Measurements from ENCODE around the gene RASGRP2. TPM values are rescaled to one million over a fixed set of nuclear protein-coding genes. Genes with fewer than 3 reads are reported as not detected.

Gene RASGRP2
- total RNA-seq, 1 experiment from 2014 or later = not detected

GRCh38 chr11:64692764-64693331 is 51.1 kb downstream of the RASGRP2 start:
- no peaks in the 10 kb centered on the region for H3K4me1 ChIP-seq (ENCODE audit: insufficient read depth, low read length)
- no peak overlapping the region for H3K27ac ChIP-seq (ENCODE audit: low read length)
- TF ChIP-seq CTCF (conservative IDR thresholded peaks at IDR 0.05; ENCODE audit: low read depth, low read length) (no peak), EZH2phosphoT487 (IDR thresholded peaks at IDR 0.05; ENCODE audit: borderline replicate concordance, low read length) (no peak), EZH2 (IDR thresholded peaks at IDR 0.05; ENCODE audit: low read length, unreplicated experiment) (no peak)
- no peak overlapping the region for H3K4me3 ChIP-seq (ENCODE audit: low read length)
- H3K4me2 ChIP-seq (ENCODE audit: low read length) = no peak overlapping the region
- no peaks in the 10 kb centered on the region for H3K9me3 ChIP-seq (ENCODE audit: low read length)
- H3F3A ChIP-seq (ENCODE audit: low read length, unreplicated experiment) = no peaks in the 10 kb centered on the region
- H3K9ac ChIP-seq (ENCODE audit: low read length) = no peak overlapping the region
- H3K36me3 ChIP-seq (ENCODE audit: low read depth, low read length) = no peaks in the 10 kb centered on the region
- DNase-seq (no peak), ATAC-seq (no peak)
- H4K20me1 ChIP-seq (ENCODE audit: low read length) = no peaks in the 10 kb centered on the region
- H3K9me2 ChIP-seq (replicated peaks; ENCODE audit: low read length) = no peaks in the 10 kb centered on the region
- ChIA-PET POLR2A (ENCODE audit: unreplicated experiment) (no interaction called here), CTCF (no interaction called here)
- no peak overlapping the region for H2AFZ ChIP-seq (ENCODE audit: low read length)
- H3K79me2 ChIP-seq (ENCODE audit: low read length) = no peaks in the 10 kb centered on the region
- intact Hi-C loops (cut with micrococcal nuclease) = no loop called here
- peaks cover 58% of the 10 kb centered on the region for H3K27me3 ChIP-seq (ENCODE audit: low read length)
- BruUV-seq (replicated peaks) = no TSS peak

- Histone ChIP-seq H3K9ac (ENCODE audit: low read length) (no peak overlapping the region), H2AFZ (ENCODE audit: low read length) (no peak overlapping the region), H3K79me2 (ENCODE audit: low read length) (no peaks in the 10 kb centered on the region), H3K9me3 (ENCODE audit: low read length) (no peaks in the 10 kb centered on the region), H3K27me3 (ENCODE audit: low read length) (peaks cover 46% of the 10 kb centered on the region), H3K36me3 (ENCODE audit: low read depth, low read length) (no peaks in the 10 kb centered on the region), H3K9me2 (replicated peaks; ENCODE audit: low read length) (no peaks in the 10 kb centered on the region), H3K4me3 (ENCODE audit: low read length) (no peak overlapping the region), H4K20me1 (ENCODE audit: low read length) (no peaks in the 10 kb centered on the region), H3K27ac (ENCODE audit: low read length) (no peak overlapping the region), H3F3A (ENCODE audit: low read length, unreplicated experiment) (no peaks in the 10 kb centered on the region), H3K4me2 (ENCODE audit: low read length) (no peak overlapping the region), H3K4me1 (ENCODE audit: insufficient read depth, low read length) (no peaks in the 10 kb centered on the region)
- ChIA-PET CTCF (interaction anchor here (0.7 kb wide), 1 partner anchor 72 kb away, joined by 5 read pairs; no protein-coding TSS in a partner anchor), POLR2A (ENCODE audit: unreplicated experiment) (no interaction called here)
- ATAC-seq = no peak
- DNase-seq = no peak
- intact Hi-C loops (cut with micrococcal nuclease) = no loop called here
- TF ChIP-seq CTCF (conservative IDR thresholded peaks at IDR 0.05; ENCODE audit: low read depth, low read length) (no peak), EZH2phosphoT487 (IDR thresholded peaks at IDR 0.05; ENCODE audit: borderline replicate concordance, low read length) (no peak), EZH2 (IDR thresholded peaks at IDR 0.05; ENCODE audit: low read length, unreplicated experiment) (no peak)
- no TSS peak for BruUV-seq (replicated peaks)
Measured at GRCh38 chr11:64691543-64691942, 52.4 kb downstream of the RASGRP2 start.

- BruUV-seq (replicated peaks) = no TSS peak
- peaks cover 33% of the 10 kb centered on the region for H3K27me3 ChIP-seq (ENCODE audit: low read length)
- CTCF ChIA-PET = no interaction called here
- no peak overlapping the region for H3K4me2 ChIP-seq (ENCODE audit: low read length)
- no peaks in the 10 kb centered on the region for H3K79me2 ChIP-seq (ENCODE audit: low read length)
- no peak overlapping the region for H3K27ac ChIP-seq (ENCODE audit: low read length)
- H3K36me3 ChIP-seq (ENCODE audit: low read depth, low read length) = no peaks in the 10 kb centered on the region
- H3K4me3 ChIP-seq (ENCODE audit: low read length) = no peak overlapping the region
- H3F3A ChIP-seq (ENCODE audit: low read length, unreplicated experiment) = no peaks in the 10 kb centered on the region
- no peaks in the 10 kb centered on the region for H3K9me3 ChIP-seq (ENCODE audit: low read length)
- no peak overlapping the region for H3K9ac ChIP-seq (ENCODE audit: low read length)
- H3K9me2 ChIP-seq (replicated peaks; ENCODE audit: low read length) = no peaks in the 10 kb centered on the region
- ATAC-seq (no peak), DNase-seq (no peak)
- H4K20me1 ChIP-seq (ENCODE audit: low read length) = no peaks in the 10 kb centered on the region
- H2AFZ ChIP-seq (ENCODE audit: low read length) = no peak overlapping the region
- H3K4me1 ChIP-seq (ENCODE audit: insufficient read depth, low read length) = no peaks in the 10 kb centered on the region
- intact Hi-C loops (cut with micrococcal nuclease) = no loop called here
- TF ChIP-seq EZH2phosphoT487 (IDR thresholded peaks at IDR 0.05; ENCODE audit: borderline replicate concordance, low read length) = no peak
- no peak for TF ChIP-seq CTCF (conservative IDR thresholded peaks at IDR 0.05; ENCODE audit: low read depth, low read length)
- TF ChIP-seq EZH2 (IDR thresholded peaks at IDR 0.05; ENCODE audit: low read length, unreplicated experiment) = no peak
- POLR2A ChIA-PET (ENCODE audit: unreplicated experiment) = no interaction called here
Measured at GRCh38 chr11:64690235-64690634, 53.7 kb downstream of the RASGRP2 start.

Data from PC-3 (cell line).